ENCODE data around the gene CHMP2A. TPM values are rescaled to one million over a fixed set of nuclear protein-coding genes. Genes with fewer than 3 reads are reported as not detected.

The CHMP2A gene
- total and polyA plus RNA-seq, 2 experiments from 2014 or later = 92.2 to 145 TPM

DNA sequence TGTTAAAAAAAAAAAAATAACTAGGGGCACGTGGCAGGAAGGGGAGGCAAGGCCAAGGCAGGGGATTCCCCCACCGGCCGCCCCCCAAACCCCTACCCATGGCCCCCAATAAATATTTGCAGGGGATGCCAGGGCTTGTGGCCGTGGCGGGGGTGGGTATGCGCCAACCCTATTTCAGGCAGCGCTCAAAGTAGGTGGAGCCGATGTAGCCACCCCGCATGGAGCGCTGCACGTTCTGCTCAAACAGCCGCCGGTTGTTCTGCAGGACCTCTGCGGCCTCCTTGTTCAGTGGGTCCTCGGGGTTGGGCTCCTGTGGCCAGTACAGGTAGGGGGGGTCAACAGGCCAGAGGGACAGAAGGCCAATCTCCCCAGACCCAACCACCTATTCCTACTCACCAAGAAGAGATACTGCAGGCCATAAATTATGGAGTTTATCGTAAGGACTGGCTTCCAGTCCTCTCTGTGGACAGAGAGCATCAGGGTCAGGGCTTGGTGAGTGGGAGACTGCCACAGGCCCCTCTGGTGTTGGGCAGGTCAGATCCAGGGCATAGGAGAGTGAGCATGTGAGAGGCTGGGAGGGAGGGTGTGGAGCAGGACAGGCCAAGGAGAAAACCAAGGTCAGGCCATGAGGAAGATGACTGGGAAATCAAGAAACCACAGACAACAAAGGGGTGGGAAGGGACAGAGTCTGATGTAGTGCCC lies 1.2 kb upstream of the CHMP2A start:
- Mint-ChIP-seq H3K27me3 (ENCODE audit: insufficient read depth, low read depth, poor library complexity) (peaks cover 49% of the 10 kb centered on the region), H3K4me3 (peak overlapping the region; percentile 97), H3K4me1 (peaks cover 42% of the 10 kb centered on the region), H3K36me3 (ENCODE audit: low read depth) (peaks cover 60% of the 10 kb centered on the region), H3K9me3 (peaks cover 8% of the 10 kb centered on the region; the same call in 2 of the 3 replicates), H3K27ac (peak overlapping the region; percentile 72; the same call in 1 of the 2 replicates)
- peak overlapping the region; percentile 97; the same call in 1 of the 2 replicates for H3K27ac ChIP-seq (ENCODE audit: low read depth)
- no peak for ATAC-seq
- H2AFZ ChIP-seq = no peak overlapping the region
- H3K79me2 ChIP-seq (replicated peaks; ENCODE audit: insufficient read depth) = peaks cover 20% of the 10 kb centered on the region
- 0 out of 2 replicates have a peak overlapping the region, but pooled peaks have one; percentile 81 for H3K4me2 ChIP-seq
- H3K27me3 ChIP-seq (ENCODE audit: insufficient read depth) = peaks cover 14% of the 10 kb centered on the region
- H3K9me2 ChIP-seq (ENCODE audit: insufficient read depth) = peaks cover 5% of the 10 kb centered on the region; the same call in 1 of the 2 replicates
- H3K36me3 ChIP-seq (ENCODE audit: insufficient read depth) = peaks cover 12% of the 10 kb centered on the region
- no peak overlapping the region; the same call in 1 of the 2 replicates for H3K4me3 ChIP-seq
- H4K20me1 ChIP-seq (replicated peaks; ENCODE audit: insufficient read depth) = no peaks in the 10 kb centered on the region; the same call in 1 of the 2 replicates
- no peak for DNase-seq (ENCODE audit: low spot score)
- peaks cover 64% of the 10 kb centered on the region for H3F3A ChIP-seq (replicated peaks; ENCODE audit: low read depth)
- H3K4me1 ChIP-seq (ENCODE audit: insufficient read depth) = peaks cover 23% of the 10 kb centered on the region
- TF ChIP-seq JUNB (IDR thresholded peaks at IDR 0.05; ENCODE audit: unreplicated experiment) = no peak
- no peak for TF ChIP-seq CREB1 (CRISPR knock-in tag; IDR thresholded peaks at IDR 0.05; ENCODE audit: low read depth)
- TF ChIP-seq REST (IDR thresholded peaks at IDR 0.05; ENCODE audit: unreplicated experiment) = no peak
- TF ChIP-seq STAT1 (IDR thresholded peaks at IDR 0.05; ENCODE audit: unreplicated experiment) = no peak
- no peak for TF ChIP-seq NANOG (IDR thresholded peaks at IDR 0.05; ENCODE audit: borderline replicate concordance)
- no peak for TF ChIP-seq POLR2AphosphoS5 (IDR thresholded peaks at IDR 0.05; ENCODE audit: low read depth)
- TF ChIP-seq, protein P1, sequence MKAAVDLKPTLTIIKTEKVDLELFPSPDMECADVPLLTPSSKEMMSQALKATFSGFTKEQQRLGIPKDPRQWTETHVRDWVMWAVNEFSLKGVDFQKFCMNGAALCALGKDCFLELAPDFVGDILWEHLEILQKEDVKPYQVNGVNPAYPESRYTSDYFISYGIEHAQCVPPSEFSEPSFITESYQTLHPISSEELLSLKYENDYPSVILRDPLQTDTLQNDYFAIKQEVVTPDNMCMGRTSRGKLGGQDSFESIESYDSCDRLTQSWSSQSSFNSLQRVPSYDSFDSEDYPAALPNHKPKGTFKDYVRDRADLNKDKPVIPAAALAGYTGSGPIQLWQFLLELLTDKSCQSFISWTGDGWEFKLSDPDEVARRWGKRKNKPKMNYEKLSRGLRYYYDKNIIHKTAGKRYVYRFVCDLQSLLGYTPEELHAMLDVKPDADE (IDR thresholded peaks at IDR 0.05) = no peak
- no peak for TF ChIP-seq EZH2phosphoT487 (IDR thresholded peaks at IDR 0.05; ENCODE audit: unreplicated experiment)

- peaks cover 8% of the 10 kb centered on the region; the same call in 2 of the 3 replicates for H3K9me3 Mint-ChIP-seq
- Histone ChIP-seq H3K27ac (ENCODE audit: low read depth) (peak overlapping the region; percentile 97), H2AFZ (no peak overlapping the region), H3K9me2 (ENCODE audit: insufficient read depth) (peaks cover 5% of the 10 kb centered on the region; the same call in 1 of the 2 replicates), H3K4me2 (peak overlapping the region; percentile 81), H3K4me1 (ENCODE audit: insufficient read depth) (peaks cover 23% of the 10 kb centered on the region), H3K4me3 (peak overlapping the region; percentile 93), H3K79me2 (replicated peaks; ENCODE audit: insufficient read depth) (peaks cover 20% of the 10 kb centered on the region), H3K27me3 (ENCODE audit: insufficient read depth) (peaks cover 8% of the 10 kb centered on the region), H3K36me3 (ENCODE audit: insufficient read depth) (peaks cover 16% of the 10 kb centered on the region), H4K20me1 (replicated peaks; ENCODE audit: insufficient read depth) (no peaks in the 10 kb centered on the region; the same call in 1 of the 2 replicates), H3F3A (replicated peaks; ENCODE audit: low read depth) (peaks cover 70% of the 10 kb centered on the region)
- H3K4me1 Mint-ChIP-seq = peaks cover 42% of the 10 kb centered on the region
- H3K4me3 Mint-ChIP-seq = peak overlapping the region; percentile 95
- DNase-seq (ENCODE audit: low spot score) (no peak), ATAC-seq (no peak)
- peaks cover 66% of the 10 kb centered on the region for H3K36me3 Mint-ChIP-seq (ENCODE audit: low read depth)
- H3K27me3 Mint-ChIP-seq (ENCODE audit: insufficient read depth, low read depth, poor library complexity) = peaks cover 48% of the 10 kb centered on the region
- peak overlapping the region; percentile 98 for H3K27ac Mint-ChIP-seq
- TF ChIP-seq NANOG (IDR thresholded peaks at IDR 0.05; ENCODE audit: borderline replicate concordance) = no peak
- TF ChIP-seq, protein P2, sequence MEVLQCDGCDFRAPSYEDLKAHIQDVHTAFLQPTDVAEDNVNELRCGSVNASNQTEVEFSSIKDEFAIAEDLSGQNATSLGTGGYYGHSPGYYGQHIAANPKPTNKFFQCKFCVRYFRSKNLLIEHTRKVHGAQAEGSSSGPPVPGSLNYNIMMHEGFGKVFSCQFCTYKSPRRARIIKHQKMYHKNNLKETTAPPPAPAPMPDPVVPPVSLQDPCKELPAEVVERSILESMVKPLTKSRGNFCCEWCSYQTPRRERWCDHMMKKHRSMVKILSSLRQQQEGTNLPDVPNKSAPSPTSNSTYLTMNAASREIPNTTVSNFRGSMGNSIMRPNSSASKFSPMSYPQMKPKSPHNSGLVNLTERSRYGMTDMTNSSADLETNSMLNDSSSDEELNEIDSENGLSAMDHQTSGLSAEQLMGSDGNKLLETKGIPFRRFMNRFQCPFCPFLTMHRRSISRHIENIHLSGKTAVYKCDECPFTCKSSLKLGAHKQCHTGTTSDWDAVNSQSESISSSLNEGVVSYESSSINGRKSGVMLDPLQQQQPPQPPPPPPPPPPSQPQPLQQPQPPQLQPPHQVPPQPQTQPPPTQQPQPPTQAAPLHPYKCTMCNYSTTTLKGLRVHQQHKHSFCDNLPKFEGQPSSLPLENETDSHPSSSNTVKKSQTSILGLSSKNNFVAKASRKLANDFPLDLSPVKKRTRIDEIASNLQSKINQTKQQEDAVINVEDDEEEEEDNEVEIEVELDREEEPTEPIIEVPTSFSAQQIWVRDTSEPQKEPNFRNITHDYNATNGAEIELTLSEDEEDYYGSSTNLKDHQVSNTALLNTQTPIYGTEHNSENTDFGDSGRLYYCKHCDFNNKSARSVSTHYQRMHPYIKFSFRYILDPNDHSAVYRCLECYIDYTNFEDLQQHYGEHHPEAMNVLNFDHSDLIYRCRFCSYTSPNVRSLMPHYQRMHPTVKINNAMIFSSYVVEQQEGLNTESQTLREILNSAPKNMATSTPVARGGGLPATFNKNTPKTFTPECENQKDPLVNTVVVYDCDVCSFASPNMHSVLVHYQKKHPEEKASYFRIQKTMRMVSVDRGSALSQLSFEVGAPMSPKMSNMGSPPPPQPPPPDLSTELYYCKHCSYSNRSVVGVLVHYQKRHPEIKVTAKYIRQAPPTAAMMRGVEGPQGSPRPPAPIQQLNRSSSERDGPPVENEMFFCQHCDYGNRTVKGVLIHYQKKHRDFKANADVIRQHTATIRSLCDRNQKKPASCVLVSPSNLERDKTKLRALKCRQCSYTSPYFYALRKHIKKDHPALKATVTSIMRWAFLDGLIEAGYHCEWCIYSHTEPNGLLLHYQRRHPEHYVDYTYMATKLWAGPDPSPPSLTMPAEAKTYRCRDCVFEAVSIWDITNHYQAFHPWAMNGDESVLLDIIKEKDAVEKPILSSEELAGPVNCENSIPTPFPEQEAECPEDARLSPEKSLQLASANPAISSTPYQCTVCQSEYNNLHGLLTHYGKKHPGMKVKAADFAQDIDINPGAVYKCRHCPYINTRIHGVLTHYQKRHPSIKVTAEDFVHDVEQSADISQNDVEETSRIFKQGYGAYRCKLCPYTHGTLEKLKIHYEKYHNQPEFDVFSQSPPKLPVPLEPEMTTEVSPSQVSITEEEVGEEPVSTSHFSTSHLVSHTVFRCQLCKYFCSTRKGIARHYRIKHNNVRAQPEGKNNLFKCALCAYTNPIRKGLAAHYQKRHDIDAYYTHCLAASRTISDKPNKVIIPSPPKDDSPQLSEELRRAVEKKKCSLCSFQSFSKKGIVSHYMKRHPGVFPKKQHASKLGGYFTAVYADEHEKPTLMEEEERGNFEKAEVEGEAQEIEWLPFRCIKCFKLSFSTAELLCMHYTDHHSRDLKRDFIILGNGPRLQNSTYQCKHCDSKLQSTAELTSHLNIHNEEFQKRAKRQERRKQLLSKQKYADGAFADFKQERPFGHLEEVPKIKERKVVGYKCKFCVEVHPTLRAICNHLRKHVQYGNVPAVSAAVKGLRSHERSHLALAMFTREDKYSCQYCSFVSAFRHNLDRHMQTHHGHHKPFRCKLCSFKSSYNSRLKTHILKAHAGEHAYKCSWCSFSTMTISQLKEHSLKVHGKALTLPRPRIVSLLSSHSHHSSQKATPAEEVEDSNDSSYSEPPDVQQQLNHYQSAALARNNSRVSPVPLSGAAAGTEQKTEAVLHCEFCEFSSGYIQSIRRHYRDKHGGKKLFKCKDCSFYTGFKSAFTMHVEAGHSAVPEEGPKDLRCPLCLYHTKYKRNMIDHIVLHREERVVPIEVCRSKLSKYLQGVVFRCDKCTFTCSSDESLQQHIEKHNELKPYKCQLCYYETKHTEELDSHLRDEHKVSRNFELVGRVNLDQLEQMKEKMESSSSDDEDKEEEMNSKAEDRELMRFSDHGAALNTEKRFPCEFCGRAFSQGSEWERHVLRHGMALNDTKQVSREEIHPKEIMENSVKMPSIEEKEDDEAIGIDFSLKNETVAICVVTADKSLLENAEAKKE (CRISPR knock-in tag; IDR thresholded peaks at IDR 0.05) = no peak
- no peak for TF ChIP-seq ZNF331 (CRISPR knock-in tag; IDR thresholded peaks at IDR 0.05; ENCODE audit: low read depth)
These were observed 522 bp upstream of the CHMP2A start for GRCh38 chr19:58555369-58555885.

Data from GM23338 (cell line).